Epithelial cell of esophagus (primary cell): ENCODE measurements around the gene TEX101.

ENCODE experiments used
- DNase-seq: peaks from one replicate; pipeline ENCODE4 v3.0.0; 2010; ENCODE audit warnings: low read depth
- H3K4me3 ChIP-seq: 2 replicates; pipeline ENCODE4 v1.5.1; 2011; ENCODE audit warnings: mild to moderate bottlenecking, low read length, control low read depth
- CTCF ChIP-seq: IDR thresholded peaks from 2 replicates; pipeline ENCODE4 v1.5.1; 2011; ENCODE audit warnings: low read depth, mild to moderate bottlenecking, low read length, control low read depth, inconsistent platforms; ENCODE audit not compliant: insufficient read depth; ENCODE audit errors: missing control alignments

TEX101 gene

GRCh38 chr19:43412441-43412840, 2.2 kb upstream of the TEX101 start:
- no peak for TF ChIP-seq CTCF
- H3K4me3 ChIP-seq = no peak overlapping the region
- DNase-seq = no peak

GRCh38 chr19:43416951-43417623, 2.4 kb downstream of the TEX101 start:
- no peak overlapping the region for H3K4me3 ChIP-seq
- no peak for DNase-seq
- no peak for TF ChIP-seq CTCF

GRCh38 chr19:43420954-43421353, 6.3 kb downstream of the TEX101 start:
- no peak for DNase-seq
- no peak overlapping the region for H3K4me3 ChIP-seq
- no peak for TF ChIP-seq CTCF

DNA sequence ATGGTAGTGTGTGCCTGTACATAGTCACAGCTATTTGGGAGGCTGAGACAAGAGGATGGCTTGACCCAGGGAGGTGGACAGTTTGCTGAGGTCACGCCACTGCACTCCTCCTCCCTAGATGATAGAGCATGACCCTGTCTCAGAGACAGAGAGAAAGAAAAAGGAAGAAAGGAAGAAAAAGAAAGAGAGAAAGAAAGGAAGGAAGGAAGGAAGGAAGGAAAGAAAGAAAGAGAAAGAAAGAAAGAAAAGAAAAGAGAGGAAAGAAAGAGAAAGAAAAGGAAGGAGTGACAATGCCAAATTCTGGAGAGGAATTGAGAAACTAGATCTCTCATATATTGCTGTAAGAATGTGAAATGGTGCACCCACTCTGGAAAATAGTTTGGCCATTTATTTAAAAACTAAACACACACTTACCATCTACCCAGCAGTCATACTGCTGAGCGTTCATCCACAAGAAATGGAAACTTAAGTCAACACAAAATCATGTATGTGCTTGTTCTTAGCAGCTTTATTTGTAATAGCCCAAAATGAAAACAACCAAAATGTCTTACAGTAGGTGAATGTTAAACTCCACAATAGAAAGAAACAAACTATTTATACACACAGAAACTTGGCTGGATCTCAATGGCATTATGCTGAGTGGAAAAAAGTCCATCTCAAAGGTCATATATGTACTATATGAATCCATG, 7.5 kb downstream of the TEX101 start:
- peak; percentile 53 for DNase-seq
- H3K4me3 ChIP-seq = no peak overlapping the region
- no peak for TF ChIP-seq CTCF

- no peak for DNase-seq
- TF ChIP-seq CTCF = no peak
- H3K4me3 ChIP-seq = no peak overlapping the region
Measured at GRCh38 chr19:43422689-43423066, 8.0 kb downstream of the TEX101 start.

DNA sequence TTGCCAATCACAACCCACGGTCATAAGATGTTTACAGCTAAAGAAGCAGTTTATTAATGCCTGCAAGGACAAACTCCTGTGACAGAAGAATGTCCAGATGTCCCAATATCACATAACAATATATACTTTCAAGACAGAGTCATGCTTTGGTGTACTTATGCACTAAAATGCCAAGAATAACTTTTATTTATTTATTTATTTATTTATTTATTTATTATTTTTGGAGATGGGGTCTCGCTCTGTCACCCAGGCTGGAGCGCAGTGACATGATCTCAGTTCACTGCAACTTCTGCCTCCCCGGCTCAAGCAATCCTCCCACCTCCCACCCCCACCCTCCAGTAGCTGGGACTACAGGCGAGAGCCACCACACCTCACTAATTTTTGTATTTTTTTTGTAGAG, 9.1 kb downstream of the TEX101 start:
- TF ChIP-seq CTCF = no peak
- H3K4me3 ChIP-seq = no peak overlapping the region
- no peak for DNase-seq
